ENCODE data around the gene SLCO2A1. TPM values are rescaled to one million over a fixed set of nuclear protein-coding genes. Genes with fewer than 3 reads are reported as not detected.

Gene SLCO2A1
- total RNA-seq, 1 donor from 2014 or later = 2.5 TPM

DNA sequence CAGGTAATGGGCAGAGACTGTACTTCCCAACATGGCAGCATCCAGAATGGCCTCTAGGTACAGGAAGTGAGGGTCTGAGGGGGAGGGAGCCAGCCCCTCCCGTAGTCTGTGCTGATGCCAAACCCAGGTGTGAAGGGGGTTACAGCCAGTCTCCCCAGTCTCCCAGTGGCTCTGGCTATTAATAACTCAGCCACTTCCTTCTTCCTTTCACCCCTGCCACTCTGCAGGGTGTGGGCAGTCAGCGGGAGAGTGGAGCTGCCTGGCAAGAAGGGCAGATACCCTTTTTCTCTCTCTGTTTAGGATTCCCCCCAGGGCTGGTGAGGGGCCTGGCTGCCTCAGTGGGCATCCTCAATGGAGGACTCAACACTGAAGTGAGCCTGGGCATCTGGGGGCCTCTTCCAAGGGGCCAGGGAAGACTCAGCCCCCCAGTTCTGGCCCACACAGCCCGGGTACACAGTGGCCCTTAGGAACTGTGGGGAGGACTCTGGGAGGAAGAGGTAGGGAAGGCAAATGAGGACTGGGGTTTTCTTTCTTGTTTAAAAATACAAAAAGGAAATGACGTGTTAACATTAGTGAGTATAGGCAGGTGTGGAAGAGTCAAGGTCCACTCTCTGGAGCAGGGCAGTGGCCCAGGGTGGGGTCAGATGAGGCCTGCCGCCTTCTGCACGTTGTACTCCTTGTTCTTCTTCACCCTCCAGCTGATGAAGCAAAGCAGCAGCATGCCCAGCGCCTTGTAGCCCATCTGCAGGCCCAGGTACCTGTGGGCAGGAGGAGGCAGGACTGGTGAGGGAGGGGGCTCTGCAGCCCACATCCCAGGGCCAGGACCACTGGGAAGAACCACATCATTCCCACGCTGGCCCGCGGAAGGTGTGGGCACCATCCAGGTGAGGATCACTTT, 95.4 kb downstream of the SLCO2A1 start:
- no peak for DNase-seq (ENCODE audit: low read depth)
- H3K27me3 ChIP-seq (ENCODE audit: control insufficient read depth, insufficient read depth, low read length) = peaks cover 2% of the 10 kb centered on the region
- H3K36me3 ChIP-seq (ENCODE audit: control insufficient read depth, insufficient read depth, low read length) = no peaks in the 10 kb centered on the region
- no peak overlapping the region for H3K4me3 ChIP-seq (ENCODE audit: low read depth, low read length)
- TF ChIP-seq, protein P1, sequence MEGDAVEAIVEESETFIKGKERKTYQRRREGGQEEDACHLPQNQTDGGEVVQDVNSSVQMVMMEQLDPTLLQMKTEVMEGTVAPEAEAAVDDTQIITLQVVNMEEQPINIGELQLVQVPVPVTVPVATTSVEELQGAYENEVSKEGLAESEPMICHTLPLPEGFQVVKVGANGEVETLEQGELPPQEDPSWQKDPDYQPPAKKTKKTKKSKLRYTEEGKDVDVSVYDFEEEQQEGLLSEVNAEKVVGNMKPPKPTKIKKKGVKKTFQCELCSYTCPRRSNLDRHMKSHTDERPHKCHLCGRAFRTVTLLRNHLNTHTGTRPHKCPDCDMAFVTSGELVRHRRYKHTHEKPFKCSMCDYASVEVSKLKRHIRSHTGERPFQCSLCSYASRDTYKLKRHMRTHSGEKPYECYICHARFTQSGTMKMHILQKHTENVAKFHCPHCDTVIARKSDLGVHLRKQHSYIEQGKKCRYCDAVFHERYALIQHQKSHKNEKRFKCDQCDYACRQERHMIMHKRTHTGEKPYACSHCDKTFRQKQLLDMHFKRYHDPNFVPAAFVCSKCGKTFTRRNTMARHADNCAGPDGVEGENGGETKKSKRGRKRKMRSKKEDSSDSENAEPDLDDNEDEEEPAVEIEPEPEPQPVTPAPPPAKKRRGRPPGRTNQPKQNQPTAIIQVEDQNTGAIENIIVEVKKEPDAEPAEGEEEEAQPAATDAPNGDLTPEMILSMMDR (IDR thresholded peaks at IDR 0.05; ENCODE audit: insufficient read depth, low read length, poor library complexity, severe bottlenecking) = no peak

DNA sequence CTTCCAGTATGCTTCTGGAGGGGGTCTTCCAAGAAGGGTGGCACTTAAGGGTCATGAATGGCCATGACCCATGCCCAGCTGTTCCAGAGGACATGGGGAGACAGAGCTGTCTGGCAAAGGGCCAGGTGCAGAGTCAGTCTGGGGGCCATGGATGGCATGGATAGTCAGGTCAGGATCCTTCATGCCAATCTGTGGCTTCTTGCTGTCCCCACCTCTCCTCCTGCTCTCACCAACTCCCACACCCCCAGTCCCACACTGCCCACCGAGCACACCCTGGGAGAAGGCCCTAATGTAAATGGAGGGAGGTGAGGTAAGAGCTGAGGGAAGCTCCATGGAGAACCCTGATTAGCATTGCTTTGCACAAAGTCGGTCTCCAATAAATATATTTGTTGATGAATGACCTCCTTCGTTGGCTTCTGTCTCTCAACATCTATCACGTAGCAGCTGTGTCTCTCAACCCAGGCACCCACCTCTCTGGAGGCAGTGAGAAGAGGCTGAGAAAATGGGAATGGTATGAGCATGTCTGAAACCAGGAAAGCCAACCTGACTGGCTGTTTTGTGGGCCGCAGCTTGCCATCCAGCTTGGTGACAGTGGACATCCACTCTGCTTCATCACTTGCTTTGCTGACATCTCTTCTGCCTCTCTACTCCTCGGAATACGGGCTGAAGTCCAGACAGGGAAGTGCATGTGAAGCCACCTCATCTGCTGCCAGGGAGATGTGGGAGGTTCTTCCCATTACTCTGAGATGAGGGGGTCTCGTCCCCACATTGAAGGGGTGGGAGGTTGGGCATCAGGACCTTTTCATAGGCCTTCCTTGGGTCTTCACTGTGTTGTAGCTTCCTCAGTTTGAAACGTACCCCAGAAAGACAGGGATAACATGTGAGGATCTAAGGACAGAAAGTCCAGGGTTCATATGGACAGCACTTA, 96.4 kb downstream of the SLCO2A1 start:
- Histone ChIP-seq H3K27me3 (ENCODE audit: control insufficient read depth, insufficient read depth, low read length) (peaks cover 2% of the 10 kb centered on the region), H3K36me3 (ENCODE audit: control insufficient read depth, insufficient read depth, low read length) (no peaks in the 10 kb centered on the region), H3K4me3 (ENCODE audit: low read depth, low read length) (no peak overlapping the region)
- TF ChIP-seq, protein P1 (IDR thresholded peaks at IDR 0.05; ENCODE audit: insufficient read depth, low read length, poor library complexity, severe bottlenecking) = no peak
- no peak for DNase-seq (ENCODE audit: low read depth)

DNA sequence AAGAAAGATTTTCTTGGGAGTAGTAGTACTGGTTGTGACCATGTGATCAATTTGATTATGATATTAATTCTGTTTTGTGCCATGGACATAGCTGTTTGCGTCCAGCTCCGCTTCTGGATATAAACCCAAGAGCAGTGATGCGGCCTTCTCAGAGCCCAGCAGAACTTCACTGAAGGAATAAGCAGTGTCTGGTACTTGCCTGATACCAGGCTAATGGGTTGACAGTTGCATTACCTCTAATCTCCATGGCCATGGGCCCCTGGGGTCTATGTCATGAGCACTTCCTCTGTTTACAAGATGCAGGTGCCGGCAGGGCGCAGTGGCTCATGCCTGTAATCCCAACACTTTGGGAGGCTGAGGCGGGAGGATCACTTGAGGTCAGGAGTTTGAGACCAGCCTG, 97.7 kb downstream of the SLCO2A1 start:
- peaks cover 4% of the 10 kb centered on the region for H3K27me3 ChIP-seq (ENCODE audit: control insufficient read depth, insufficient read depth, low read length)
- no peak overlapping the region for H3K4me3 ChIP-seq (ENCODE audit: low read depth, low read length)
- H3K36me3 ChIP-seq (ENCODE audit: control insufficient read depth, insufficient read depth, low read length) = no peaks in the 10 kb centered on the region
- TF ChIP-seq, protein P1 (IDR thresholded peaks at IDR 0.05; ENCODE audit: insufficient read depth, low read length, poor library complexity, severe bottlenecking) = no peak
- DNase-seq (ENCODE audit: low read depth) = no peak

DNA sequence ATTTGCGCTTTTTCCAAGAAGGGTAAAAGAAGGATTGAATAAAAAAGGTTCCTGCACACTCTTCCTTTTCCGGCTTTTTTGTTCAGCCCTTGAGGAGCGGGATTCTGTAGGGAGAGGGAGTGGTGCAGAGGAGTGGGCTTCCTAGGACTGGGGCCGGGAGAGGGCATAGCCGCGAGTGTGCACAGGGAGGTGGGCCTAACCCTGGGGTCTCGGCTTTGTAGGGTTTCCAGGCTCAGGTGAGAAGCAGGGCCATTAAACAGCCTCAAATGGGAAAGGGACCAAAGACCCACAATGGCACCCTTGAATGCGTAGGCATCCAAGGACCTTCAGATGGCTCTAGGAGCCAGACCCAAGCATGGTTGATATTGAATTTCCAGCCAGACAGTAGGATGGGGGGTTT, 98.6 kb downstream of the SLCO2A1 start:
- Histone ChIP-seq H3K27me3 (ENCODE audit: control insufficient read depth, insufficient read depth, low read length) (peaks cover 2% of the 10 kb centered on the region), H3K4me3 (ENCODE audit: low read depth, low read length) (no peak overlapping the region), H3K36me3 (ENCODE audit: control insufficient read depth, insufficient read depth, low read length) (no peaks in the 10 kb centered on the region)
- TF ChIP-seq, protein P1 (IDR thresholded peaks at IDR 0.05; ENCODE audit: insufficient read depth, low read length, poor library complexity, severe bottlenecking) = no peak
- DNase-seq (ENCODE audit: low read depth) = no peak

DNA sequence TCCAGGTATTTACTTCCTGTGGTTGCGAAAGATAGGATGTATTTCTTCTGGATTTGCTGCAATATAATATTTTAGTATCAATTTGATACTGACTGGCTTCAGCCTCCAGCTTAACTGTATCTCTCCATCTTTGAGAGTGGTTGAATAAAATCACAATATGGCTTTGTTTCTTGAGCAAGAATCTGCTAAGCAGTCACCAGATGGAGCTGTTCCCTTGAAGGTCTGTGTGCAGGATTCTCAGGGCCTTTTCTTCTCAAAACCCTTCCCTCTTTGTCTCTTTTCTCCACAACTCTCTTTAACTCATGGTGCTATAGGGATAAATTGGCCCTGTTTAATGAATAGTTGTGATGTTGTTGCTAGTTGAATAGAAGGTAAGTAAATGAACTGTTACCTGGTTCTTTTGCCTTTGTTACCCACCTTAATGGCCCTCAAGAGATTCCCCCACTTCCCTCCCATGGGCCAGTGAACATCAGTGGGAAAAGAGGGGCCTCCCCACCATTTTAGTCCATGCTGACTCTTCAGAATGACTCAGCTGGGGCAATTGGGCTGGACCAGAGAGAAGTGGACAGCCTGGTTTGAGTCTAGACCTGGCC, 99.3 kb downstream of the SLCO2A1 start:
- no peaks in the 10 kb centered on the region for H3K36me3 ChIP-seq (ENCODE audit: control insufficient read depth, insufficient read depth, low read length)
- DNase-seq (ENCODE audit: low read depth) = no peak
- no peak overlapping the region for H3K4me3 ChIP-seq (ENCODE audit: low read depth, low read length)
- TF ChIP-seq, protein P1 (IDR thresholded peaks at IDR 0.05; ENCODE audit: insufficient read depth, low read length, poor library complexity, severe bottlenecking) = peak; percentile 73
- peaks cover 2% of the 10 kb centered on the region for H3K27me3 ChIP-seq (ENCODE audit: control insufficient read depth, insufficient read depth, low read length)

All from kidney epithelial cell (primary cell).